Right atrium auricular region (tissue), 2 donors: ENCODE results near the gene ART1. TPM values are rescaled to one million over a fixed set of nuclear protein-coding genes. Genes with fewer than 3 reads are reported as not detected.

Source experiments
- DNase-seq: peaks from one replicate; pipeline ENCODE4 v3.0.0-alpha.2; 2019; ENCODE audit warnings: low spot score
- H3K27ac ChIP-seq, 2 donors: fragments of 200-600 bp; sonication (generic); 1 replicate in 1 of 2; 2 replicates in 1 of 2; pipeline ENCODE4 v1.5.1; 2016 to 2019
- H3K27me3 ChIP-seq, 2 donors: fragments of 200-600 bp; sonication (generic); one replicate each; pipeline versions ENCODE4 v1.5.1 to v1.6.0; 2017 to 2019
- H3K36me3 ChIP-seq: fragments of 200-600 bp; sonication (generic); one replicate; pipeline ENCODE4 v1.5.1; 2016
- H3K4me1 ChIP-seq, 2 donors: fragments of 200-600 bp; sonication (generic); one replicate each; pipeline versions ENCODE4 v1.5.1 to v1.6.0; 2017 to 2019
- H3K4me3 ChIP-seq, 2 donors: fragments of 200-600 bp; sonication (generic); 1 replicate in 1 of 2; 2 replicates in 1 of 2; pipeline ENCODE4 v1.5.1; 2017 to 2019; ENCODE audit warnings: mild to moderate bottlenecking in 1 of 2, moderate library complexity in 1 of 2
- H3K9me3 ChIP-seq, 2 donors: fragments of 200-600 bp; sonication (generic); one replicate each; pipeline ENCODE4 v1.5.1; 2019
- CTCF ChIP-seq, 2 donors: fragments of 200-600 bp; sonication (generic); IDR thresholded peaks; one replicate each; pipeline ENCODE4 v1.5.1; 2019; ENCODE audit warnings: antibody characterized with exemption in 2 of 2
- total RNA-seq, 2 donors: library from RNA; depleted of rRNA; stranded (reverse); fragments of >200 nt; gene quantifications; one replicate each; pipeline ENCODE4 v1.1.0, GENCODE V29; 2016

Gene ART1
- total RNA-seq, 2 donors from 2014 or later: not detected

DNA sequence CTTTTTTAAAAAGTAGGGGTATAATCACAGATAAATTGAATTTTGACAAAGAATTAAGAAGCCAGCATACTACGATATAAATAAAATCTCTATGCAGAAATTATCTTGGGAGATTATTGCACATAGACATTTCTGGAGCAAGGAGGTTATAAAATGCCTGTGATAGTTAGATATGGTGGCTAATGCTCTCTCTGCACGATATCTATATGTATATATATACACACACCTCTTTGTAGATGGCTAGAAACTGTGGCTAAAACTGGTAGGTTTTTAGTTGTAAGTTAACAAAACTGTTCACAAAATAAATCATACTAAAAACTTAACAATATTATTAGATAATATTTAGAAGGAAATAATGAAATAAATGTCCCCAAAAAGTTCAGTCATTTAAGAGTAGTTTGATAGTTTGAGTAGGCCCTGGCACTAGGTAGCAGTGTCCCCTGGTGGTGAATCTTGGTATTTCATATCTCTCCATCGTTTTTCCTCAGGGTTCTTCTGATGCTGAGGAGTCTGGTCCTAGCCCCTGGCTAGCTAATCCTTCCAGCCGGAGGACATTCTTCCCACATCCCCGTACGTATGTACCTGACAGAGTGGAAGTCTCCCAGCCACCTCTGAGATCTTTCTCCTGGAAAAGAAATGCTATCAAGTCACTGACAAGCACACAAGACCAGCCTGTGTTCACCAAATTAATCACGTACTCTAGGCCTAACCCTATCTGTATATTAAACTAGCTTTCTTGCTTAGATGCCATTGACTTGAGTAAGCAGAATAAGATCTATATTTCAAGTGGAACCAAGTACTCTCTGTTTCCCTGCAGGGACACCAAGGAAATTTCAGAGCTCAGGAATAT, 35.3 kb upstream of the ART1 start:
- DNase-seq: no peak

DNA sequence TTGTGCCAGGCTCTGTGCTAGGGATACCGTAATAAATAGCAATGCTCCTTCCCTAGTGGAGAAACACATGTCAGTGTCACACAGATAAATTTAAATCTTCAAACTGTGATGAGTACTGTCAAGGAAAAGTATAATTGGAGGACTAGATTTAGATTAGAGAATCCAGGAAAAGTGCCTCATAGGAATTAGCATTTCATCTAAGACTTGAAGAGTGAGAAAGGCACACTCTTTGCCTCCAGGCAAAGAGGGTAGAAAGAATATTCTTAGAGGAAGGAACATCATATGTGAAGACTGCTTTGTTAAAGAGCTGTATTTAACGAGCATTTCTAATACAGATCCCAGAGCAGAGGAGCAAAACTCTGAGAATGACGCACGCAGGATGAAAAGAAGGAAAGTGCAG, 34.1 kb upstream of the ART1 start:
- Histone ChIP-seq H3K4me3 (no peak overlapping the region), H3K9me3 (no peaks in the 10 kb centered on the region), H3K27ac (no peak overlapping the region), H3K4me1 (peaks cover 0 to 6% of the 10 kb centered on the region in 2 donors), H3K27me3 (no peaks in the 10 kb centered on the region), H3K36me3 (no peaks in the 10 kb centered on the region)
- no peak for TF ChIP-seq CTCF (IDR thresholded peaks at IDR 0.05)
- DNase-seq: no peak

More for the DNA sequence above, 35.3 kb upstream of the ART1 start:
- Histone ChIP-seq H3K4me3 (no peak overlapping the region), H3K27me3 (no peaks in the 10 kb centered on the region), H3K27ac (no peak overlapping the region), H3K4me1 (peaks cover 0 to 10% of the 10 kb centered on the region in 2 donors), H3K36me3 (no peaks in the 10 kb centered on the region), H3K9me3 (no peaks in the 10 kb centered on the region)
- peak; percentile 84 to 87 for TF ChIP-seq CTCF (IDR thresholded peaks at IDR 0.05)

GRCh38 chr11:3611976-3612678, 32.8 kb upstream of the ART1 start:
- DNase-seq: no peak
- peaks cover 0 to 6% of the 10 kb centered on the region in 2 donors for H3K4me1 ChIP-seq
- H3K36me3 ChIP-seq: no peaks in the 10 kb centered on the region
- H3K4me3 ChIP-seq: no peak overlapping the region
- no peaks in the 10 kb centered on the region for H3K9me3 ChIP-seq
- no peaks in the 10 kb centered on the region for H3K27me3 ChIP-seq
- H3K27ac ChIP-seq: no peak overlapping the region
- no peak for TF ChIP-seq CTCF (IDR thresholded peaks at IDR 0.05)

DNA sequence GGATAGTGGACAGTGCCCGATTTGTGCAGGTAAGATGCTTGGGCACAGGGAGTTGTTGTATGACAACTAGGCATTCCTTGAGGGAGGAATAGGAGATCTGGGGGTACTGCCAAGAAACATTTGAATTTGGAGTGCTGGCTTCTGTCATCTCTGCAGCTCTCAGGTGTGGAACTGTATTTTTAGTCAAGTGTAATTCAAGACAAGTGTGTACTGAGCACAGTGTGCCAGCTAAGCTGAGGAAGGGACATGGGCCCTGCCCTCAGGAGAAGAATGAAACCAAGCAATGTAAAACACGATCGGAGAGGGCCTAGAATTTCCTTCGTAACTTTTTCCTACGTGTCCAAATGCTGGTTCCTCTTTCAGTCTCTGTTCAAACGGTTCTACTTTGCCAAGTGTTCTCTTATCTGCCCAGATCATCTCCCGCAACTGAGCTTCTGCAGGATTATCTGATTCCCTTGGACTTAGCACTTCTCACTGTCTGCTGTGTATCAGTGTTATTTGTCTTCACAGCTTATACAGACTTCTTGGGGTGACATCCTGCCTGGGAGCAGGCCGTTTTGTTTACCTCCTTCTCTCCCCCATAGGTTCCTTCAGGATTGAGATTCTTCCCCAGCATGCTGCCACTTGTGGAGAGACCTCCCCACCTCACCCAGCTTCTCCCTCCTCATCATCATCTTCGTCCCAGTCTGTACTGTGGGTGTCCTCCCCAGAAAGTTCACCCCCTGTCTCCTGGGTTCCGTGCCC, 30.8 kb upstream of the ART1 start:
- Histone ChIP-seq H3K4me1 (peaks cover 0 to 6% of the 10 kb centered on the region in 2 donors), H3K27ac (no peak overlapping the region), H3K9me3 (no peaks in the 10 kb centered on the region), H3K27me3 (no peaks in the 10 kb centered on the region), H3K36me3 (no peaks in the 10 kb centered on the region), H3K4me3 (no peak overlapping the region)
- TF ChIP-seq CTCF (IDR thresholded peaks at IDR 0.05): no peak
- DNase-seq: no peak

- no peaks in the 10 kb centered on the region for H3K36me3 ChIP-seq
- no peak for DNase-seq
- no peak overlapping the region for H3K27ac ChIP-seq
- TF ChIP-seq CTCF (IDR thresholded peaks at IDR 0.05): no peak
- H3K9me3 ChIP-seq: no peaks in the 10 kb centered on the region
- peaks cover 0 to 6% of the 10 kb centered on the region in 2 donors for H3K4me1 ChIP-seq
- no peak overlapping the region for H3K4me3 ChIP-seq
- no peaks in the 10 kb centered on the region for H3K27me3 ChIP-seq
These were observed 30.2 kb upstream of the ART1 start for GRCh38 chr11:3614742-3615171.
